Parathyroid adenoma (tissue), 2 donors: ENCODE data around the gene PPP2R5C.

ENCODE experiments used
- H2AFZ ChIP-seq: fragments of 300-600 bp; sonication (generic); one replicate; pipeline ENCODE4 v1.7.0; 2017; ENCODE audit warnings: antibody characterized with exemption, mild to moderate bottlenecking
- H3K27ac ChIP-seq: fragments of 300-600 bp; sonication (generic); one replicate; pipeline ENCODE4 v1.7.0; 2017
- H3K27me3 ChIP-seq: fragments of 300-600 bp; sonication (generic); one replicate; pipeline ENCODE4 v1.7.0; 2017; ENCODE audit warnings: low read length; ENCODE audit not compliant: control insufficient read depth, insufficient read depth
- H3K36me3 ChIP-seq: fragments of 300-600 bp; sonication (generic); one replicate; pipeline ENCODE4 v1.7.0; 2017; ENCODE audit warnings: low read length; ENCODE audit not compliant: control insufficient read depth, insufficient read depth
- H3K4me1 ChIP-seq: fragments of 300-600 bp; sonication (generic); one replicate; pipeline ENCODE4 v1.7.0; 2017; ENCODE audit warnings: control low read depth
- H3K4me2 ChIP-seq: fragments of 300-600 bp; sonication (generic); one replicate; pipeline ENCODE4 v1.7.0; 2017; ENCODE audit warnings: low read length
- H3K4me3 ChIP-seq: fragments of 300-600 bp; sonication (generic); one replicate; pipeline ENCODE4 v1.7.0; 2017; ENCODE audit warnings: low read depth, low read length
- H3K79me2 ChIP-seq: fragments of 300-600 bp; sonication (generic); one replicate; pipeline ENCODE4 v1.7.0; 2017; ENCODE audit warnings: control low read depth
- H3K9ac ChIP-seq: fragments of 300-600 bp; sonication (generic); one replicate; pipeline ENCODE4 v1.7.0; 2017; ENCODE audit warnings: mild to moderate bottlenecking
- H3K9me3 ChIP-seq: fragments of 300-600 bp; sonication (generic); one replicate; pipeline ENCODE4 v1.7.0; 2017; ENCODE audit warnings: low read length; ENCODE audit not compliant: control insufficient read depth
- CTCF ChIP-seq: fragments of 300-600 bp; sonication (generic); IDR thresholded peaks from one replicate; pipeline ENCODE4 v1.7.0; 2017; ENCODE audit warnings: antibody characterized with exemption, mild to moderate bottlenecking
- donor health status: primary hyperparathyroidism.

PPP2R5C gene

GRCh38 chr14:101948666-101949216, 187.2 kb downstream of the PPP2R5C start:
- H3K27me3 ChIP-seq, result no peaks in the 10 kb centered on the region
- H3K79me2 ChIP-seq, result peaks cover 2% of the 10 kb centered on the region
- H3K4me3 ChIP-seq, result peak overlapping the region; percentile 90
- no peaks in the 10 kb centered on the region for H3K36me3 ChIP-seq
- peaks cover 2% of the 10 kb centered on the region for H3K4me1 ChIP-seq
- H2AFZ ChIP-seq, result peak overlapping the region; percentile 99
- H3K9me3 ChIP-seq, result no peaks in the 10 kb centered on the region
- peak overlapping the region; percentile 97 for H3K27ac ChIP-seq
- no peak for TF ChIP-seq CTCF
- peak overlapping the region; percentile 93 for H3K4me2 ChIP-seq
- H3K9ac ChIP-seq, result peak overlapping the region; percentile 87

- Histone ChIP-seq H3K4me2 (no peak overlapping the region), H3K27me3 (no peaks in the 10 kb centered on the region), H3K79me2 (peaks cover 2% of the 10 kb centered on the region), H3K27ac (no peak overlapping the region), H3K36me3 (no peaks in the 10 kb centered on the region), H3K9me3 (no peaks in the 10 kb centered on the region), H3K4me1 (peaks cover 2% of the 10 kb centered on the region), H3K9ac (no peak overlapping the region), H2AFZ (no peak overlapping the region), H3K4me3 (no peak overlapping the region)
- TF ChIP-seq CTCF, result no peak
Measured at GRCh38 chr14:101950100-101950499, 188.6 kb downstream of the PPP2R5C start.

GRCh38 chr14:101950516-101951215, 189.2 kb downstream of the PPP2R5C start:
- Histone ChIP-seq H3K36me3 (no peaks in the 10 kb centered on the region), H2AFZ (no peak overlapping the region), H3K4me2 (no peak overlapping the region), H3K4me3 (no peak overlapping the region), H3K4me1 (peaks cover 2% of the 10 kb centered on the region), H3K79me2 (peaks cover 2% of the 10 kb centered on the region), H3K9ac (no peak overlapping the region), H3K9me3 (no peaks in the 10 kb centered on the region), H3K27me3 (no peaks in the 10 kb centered on the region), H3K27ac (no peak overlapping the region)
- no peak for TF ChIP-seq CTCF

- Histone ChIP-seq H3K4me1 (peaks cover 2% of the 10 kb centered on the region), H3K27me3 (no peaks in the 10 kb centered on the region), H3K9me3 (no peaks in the 10 kb centered on the region), H3K79me2 (peaks cover 9% of the 10 kb centered on the region), H2AFZ (no peak overlapping the region), H3K4me2 (no peak overlapping the region), H3K27ac (no peak overlapping the region), H3K9ac (no peak overlapping the region), H3K4me3 (no peak overlapping the region), H3K36me3 (no peaks in the 10 kb centered on the region)
- no peak for TF ChIP-seq CTCF
Measured at GRCh38 chr14:101953151-101953550, 191.6 kb downstream of the PPP2R5C start.

- Histone ChIP-seq H3K4me3 (no peak overlapping the region), H3K79me2 (peaks cover 7% of the 10 kb centered on the region), H2AFZ (no peak overlapping the region), H3K36me3 (no peaks in the 10 kb centered on the region), H3K4me2 (no peak overlapping the region), H3K27ac (no peak overlapping the region), H3K9me3 (no peaks in the 10 kb centered on the region), H3K4me1 (no peaks in the 10 kb centered on the region), H3K9ac (no peak overlapping the region), H3K27me3 (no peaks in the 10 kb centered on the region)
- no peak for TF ChIP-seq CTCF
Measured at GRCh38 chr14:101954501-101954900, 193.0 kb downstream of the PPP2R5C start.
